ENCODE measurements around the gene BST2. TPM values are rescaled to one million over a fixed set of nuclear protein-coding genes. Genes with fewer than 3 reads are reported as not detected.

The BST2 gene
- total and polyA plus RNA-seq, 9 of the 15 experiments (the other 6 are each of a cell fraction or from before 2014, with no cell fraction given), result 11.2 to 232 (median 151) TPM

GRCh38 chr19:17441241-17442021 is 36.0 kb upstream of the BST2 start (continued):
- TF ChIP-seq, protein P1, sequence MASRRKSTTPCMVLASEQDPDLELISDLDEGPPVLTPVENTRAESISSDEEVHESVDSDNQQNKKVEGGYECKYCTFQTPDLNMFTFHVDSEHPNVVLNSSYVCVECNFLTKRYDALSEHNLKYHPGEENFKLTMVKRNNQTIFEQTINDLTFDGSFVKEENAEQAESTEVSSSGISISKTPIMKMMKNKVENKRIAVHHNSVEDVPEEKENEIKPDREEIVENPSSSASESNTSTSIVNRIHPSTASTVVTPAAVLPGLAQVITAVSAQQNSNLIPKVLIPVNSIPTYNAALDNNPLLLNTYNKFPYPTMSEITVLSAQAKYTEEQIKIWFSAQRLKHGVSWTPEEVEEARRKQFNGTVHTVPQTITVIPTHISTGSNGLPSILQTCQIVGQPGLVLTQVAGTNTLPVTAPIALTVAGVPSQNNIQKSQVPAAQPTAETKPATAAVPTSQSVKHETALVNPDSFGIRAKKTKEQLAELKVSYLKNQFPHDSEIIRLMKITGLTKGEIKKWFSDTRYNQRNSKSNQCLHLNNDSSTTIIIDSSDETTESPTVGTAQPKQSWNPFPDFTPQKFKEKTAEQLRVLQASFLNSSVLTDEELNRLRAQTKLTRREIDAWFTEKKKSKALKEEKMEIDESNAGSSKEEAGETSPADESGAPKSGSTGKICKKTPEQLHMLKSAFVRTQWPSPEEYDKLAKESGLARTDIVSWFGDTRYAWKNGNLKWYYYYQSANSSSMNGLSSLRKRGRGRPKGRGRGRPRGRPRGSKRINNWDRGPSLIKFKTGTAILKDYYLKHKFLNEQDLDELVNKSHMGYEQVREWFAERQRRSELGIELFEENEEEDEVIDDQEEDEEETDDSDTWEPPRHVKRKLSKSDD (conservative IDR thresholded peaks at IDR 0.05; ENCODE audit: low read length), result no peak
- TF ChIP-seq ZNF232 (CRISPR knock-in tag; IDR thresholded peaks at IDR 0.05) (no peak), NCOR1 (IDR thresholded peaks at IDR 0.05) (no peak), SNAPC5 (CRISPR knock-in tag; IDR thresholded peaks at IDR 0.05) (no peak), HMG20B (CRISPR knock-in tag; IDR thresholded peaks at IDR 0.05) (no peak), NR0B1 (IDR thresholded peaks at IDR 0.05; ENCODE audit: partially characterized antibody) (no peak), NFYB (IDR thresholded peaks at IDR 0.05; ENCODE audit: extremely low read depth, insufficient read length) (peak; percentile 88), GABPB1 (CRISPR knock-in tag; IDR thresholded peaks at IDR 0.05) (no peak), RBM25 (IDR thresholded peaks at IDR 0.05; ENCODE audit: low read depth, low read length, severe bottlenecking) (peak; percentile 56), ZNF778 (CRISPR knock-in tag; IDR thresholded peaks at IDR 0.05) (no peak), ZZZ3 (IDR thresholded peaks at IDR 0.05) (no peak), HEY1 (CRISPR knock-in tag; IDR thresholded peaks at IDR 0.05; ENCODE audit: borderline replicate concordance) (no peak), ZNF584 (CRISPR knock-in tag; IDR thresholded peaks at IDR 0.05; ENCODE audit: low read depth) (no peak), ZNF561 (CRISPR knock-in tag; conservative IDR thresholded peaks at IDR 0.05) (no peak), SMC3 (conservative IDR thresholded peaks at IDR 0.05; ENCODE audit: insufficient read depth, low read depth, low read length) (peak; percentile 42; the same call in 1 of the 2 replicates), ZNF766 (CRISPR knock-in tag; conservative IDR thresholded peaks at IDR 0.05) (no peak), FOS (IDR thresholded peaks at IDR 0.05; ENCODE audit: extremely low read depth, insufficient read length) (peak; percentile 56)
- TF ChIP-seq, protein P2, sequence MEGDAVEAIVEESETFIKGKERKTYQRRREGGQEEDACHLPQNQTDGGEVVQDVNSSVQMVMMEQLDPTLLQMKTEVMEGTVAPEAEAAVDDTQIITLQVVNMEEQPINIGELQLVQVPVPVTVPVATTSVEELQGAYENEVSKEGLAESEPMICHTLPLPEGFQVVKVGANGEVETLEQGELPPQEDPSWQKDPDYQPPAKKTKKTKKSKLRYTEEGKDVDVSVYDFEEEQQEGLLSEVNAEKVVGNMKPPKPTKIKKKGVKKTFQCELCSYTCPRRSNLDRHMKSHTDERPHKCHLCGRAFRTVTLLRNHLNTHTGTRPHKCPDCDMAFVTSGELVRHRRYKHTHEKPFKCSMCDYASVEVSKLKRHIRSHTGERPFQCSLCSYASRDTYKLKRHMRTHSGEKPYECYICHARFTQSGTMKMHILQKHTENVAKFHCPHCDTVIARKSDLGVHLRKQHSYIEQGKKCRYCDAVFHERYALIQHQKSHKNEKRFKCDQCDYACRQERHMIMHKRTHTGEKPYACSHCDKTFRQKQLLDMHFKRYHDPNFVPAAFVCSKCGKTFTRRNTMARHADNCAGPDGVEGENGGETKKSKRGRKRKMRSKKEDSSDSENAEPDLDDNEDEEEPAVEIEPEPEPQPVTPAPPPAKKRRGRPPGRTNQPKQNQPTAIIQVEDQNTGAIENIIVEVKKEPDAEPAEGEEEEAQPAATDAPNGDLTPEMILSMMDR (IDR thresholded peaks at IDR 0.05 in 2 of 3, conservative IDR thresholded peaks at IDR 0.05 in 1 of 3; ENCODE audit: insufficient read depth in 2 of 3, low read depth in 1 of 3, low read length in 3 of 3), result peak; percentile 54 to 62 (median 62)
- TF ChIP-seq, protein P3, sequence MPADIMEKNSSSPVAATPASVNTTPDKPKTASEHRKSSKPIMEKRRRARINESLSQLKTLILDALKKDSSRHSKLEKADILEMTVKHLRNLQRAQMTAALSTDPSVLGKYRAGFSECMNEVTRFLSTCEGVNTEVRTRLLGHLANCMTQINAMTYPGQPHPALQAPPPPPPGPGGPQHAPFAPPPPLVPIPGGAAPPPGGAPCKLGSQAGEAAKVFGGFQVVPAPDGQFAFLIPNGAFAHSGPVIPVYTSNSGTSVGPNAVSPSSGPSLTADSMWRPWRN (IDR thresholded peaks at IDR 0.05; ENCODE audit: low read depth), result no peak
- TF ChIP-seq, protein P4, sequence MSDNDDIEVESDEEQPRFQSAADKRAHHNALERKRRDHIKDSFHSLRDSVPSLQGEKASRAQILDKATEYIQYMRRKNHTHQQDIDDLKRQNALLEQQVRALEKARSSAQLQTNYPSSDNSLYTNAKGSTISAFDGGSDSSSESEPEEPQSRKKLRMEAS (CRISPR knock-in tag; IDR thresholded peaks at IDR 0.05), result no peak
